Measurements from ENCODE around the gene CYBB. TPM values are rescaled to one million over a fixed set of nuclear protein-coding genes. Genes with fewer than 3 reads are reported as not detected.

The CYBB gene
- total RNA-seq, result 1 to 10 TPM; 7.2 to 7.9 TPM

DNA sequence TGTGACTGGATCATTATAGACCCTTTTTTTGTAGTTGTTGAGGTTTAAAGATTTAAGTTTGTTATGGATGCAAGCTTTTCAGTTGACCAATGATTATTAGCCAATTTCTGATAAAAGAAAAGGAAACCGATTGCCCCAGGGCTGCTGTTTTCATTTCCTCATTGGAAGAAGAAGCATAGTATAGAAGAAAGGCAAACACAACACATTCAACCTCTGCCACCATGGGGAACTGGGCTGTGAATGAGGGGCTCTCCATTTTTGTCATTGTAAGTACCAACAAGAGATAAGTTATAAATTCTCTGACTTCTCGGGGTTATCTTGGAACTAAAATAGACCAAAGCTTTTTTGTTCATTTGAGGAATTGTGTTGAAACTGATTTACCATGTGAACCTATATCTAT lies at the start of gene CYBB:
Gene CYBB (plus strand): TSS at position 203 of the 400 bp plus-strand sequence. CDS start 19 bp downstream, at position 222.
- intact Hi-C loops (cut with DNase I), result no loop called here
- 92% methylated on average over 2 of the region's 2 CpGs for WGBS
- no peak within 1 kb of the TSS for H3K27ac ChIP-seq
- no peaks in the 10 kb centered on the region for H3K9me3 ChIP-seq
- TF ChIP-seq, protein P1, sequence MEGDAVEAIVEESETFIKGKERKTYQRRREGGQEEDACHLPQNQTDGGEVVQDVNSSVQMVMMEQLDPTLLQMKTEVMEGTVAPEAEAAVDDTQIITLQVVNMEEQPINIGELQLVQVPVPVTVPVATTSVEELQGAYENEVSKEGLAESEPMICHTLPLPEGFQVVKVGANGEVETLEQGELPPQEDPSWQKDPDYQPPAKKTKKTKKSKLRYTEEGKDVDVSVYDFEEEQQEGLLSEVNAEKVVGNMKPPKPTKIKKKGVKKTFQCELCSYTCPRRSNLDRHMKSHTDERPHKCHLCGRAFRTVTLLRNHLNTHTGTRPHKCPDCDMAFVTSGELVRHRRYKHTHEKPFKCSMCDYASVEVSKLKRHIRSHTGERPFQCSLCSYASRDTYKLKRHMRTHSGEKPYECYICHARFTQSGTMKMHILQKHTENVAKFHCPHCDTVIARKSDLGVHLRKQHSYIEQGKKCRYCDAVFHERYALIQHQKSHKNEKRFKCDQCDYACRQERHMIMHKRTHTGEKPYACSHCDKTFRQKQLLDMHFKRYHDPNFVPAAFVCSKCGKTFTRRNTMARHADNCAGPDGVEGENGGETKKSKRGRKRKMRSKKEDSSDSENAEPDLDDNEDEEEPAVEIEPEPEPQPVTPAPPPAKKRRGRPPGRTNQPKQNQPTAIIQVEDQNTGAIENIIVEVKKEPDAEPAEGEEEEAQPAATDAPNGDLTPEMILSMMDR (IDR thresholded peaks at IDR 0.05), result no peak
- no peak for TF ChIP-seq POLR2AphosphoS5 (IDR thresholded peaks at IDR 0.05)
- no peak for TF ChIP-seq POLR2A (IDR thresholded peaks at IDR 0.05)
- DNase-seq (ENCODE audit: low spot score), result no peak
- H3K4me1 ChIP-seq (replicated peaks), result no peaks in the 10 kb centered on the region
- no peaks in the 10 kb centered on the region for H3K27me3 ChIP-seq (replicated peaks; ENCODE audit: insufficient read depth)
- H3K36me3 ChIP-seq, result no peaks in the 10 kb centered on the region
- H3K4me3 ChIP-seq, result no peak within 1 kb of the TSS

DNA sequence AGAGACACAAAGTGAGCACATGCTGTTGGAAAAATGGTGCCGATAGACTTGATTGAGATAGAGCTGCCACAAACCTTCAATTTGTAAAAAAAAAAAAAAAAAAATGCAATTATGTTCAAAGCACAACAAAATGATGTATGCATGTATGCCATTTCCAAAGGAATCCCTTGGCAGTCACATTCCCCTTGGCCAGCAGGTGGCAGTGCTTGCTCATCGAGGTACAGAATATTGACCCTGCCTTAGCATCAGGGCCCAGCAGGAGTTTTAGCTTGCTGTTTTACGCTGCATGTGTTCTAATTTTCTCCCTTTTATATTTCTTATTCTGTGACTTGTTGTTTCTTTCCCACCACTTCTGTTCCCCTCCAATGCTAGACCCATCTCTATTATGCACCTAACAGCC lies 34.5 kb upstream of the CYBB start:
- no peaks in the 10 kb centered on the region for H3K4me1 ChIP-seq (replicated peaks)
- intact Hi-C loops (cut with DNase I), result loop anchor here (10.0 kb wide), 1 partner anchor 79 kb away; no protein-coding TSS in a partner anchor
- H3K27ac ChIP-seq, result no peak overlapping the region
- peak; percentile 62 for DNase-seq (ENCODE audit: low spot score)
- WGBS, result 18% methylated on average over 3 of the region's 3 CpGs
- H3K4me3 ChIP-seq, result no peak overlapping the region
- H3K9me3 ChIP-seq, result no peaks in the 10 kb centered on the region
- H3K36me3 ChIP-seq, result no peaks in the 10 kb centered on the region
- TF ChIP-seq POLR2A (IDR thresholded peaks at IDR 0.05) (no peak), POLR2AphosphoS5 (IDR thresholded peaks at IDR 0.05) (peak; percentile 15)
- TF ChIP-seq, protein P1 (IDR thresholded peaks at IDR 0.05), result peak; percentile 36 to 71 (median 63)
- no peaks in the 10 kb centered on the region for H3K27me3 ChIP-seq (replicated peaks; ENCODE audit: insufficient read depth)

DNA sequence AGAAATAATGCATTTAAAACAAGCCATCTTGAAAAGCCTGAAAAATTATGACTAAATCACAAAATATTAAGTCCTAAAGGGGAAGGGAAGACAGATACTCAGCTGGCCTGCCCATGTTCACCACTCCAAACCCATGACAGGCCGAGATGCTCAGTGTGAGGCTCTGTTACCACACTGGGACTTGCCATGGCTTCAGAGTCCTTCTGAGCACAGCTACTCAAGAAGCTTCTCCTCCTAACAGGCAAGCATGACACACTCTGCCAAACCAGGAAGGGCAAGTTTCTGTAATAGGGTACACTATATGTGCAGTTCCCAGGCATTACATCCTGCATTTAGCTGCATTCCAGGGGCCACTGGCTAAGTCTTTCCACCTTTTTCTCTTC lies 34.0 kb upstream of the CYBB start:
- no peaks in the 10 kb centered on the region for H3K4me1 ChIP-seq (replicated peaks)
- intact Hi-C loops (cut with DNase I), result loop anchor here (10.0 kb wide), 1 partner anchor 79 kb away; no protein-coding TSS in a partner anchor
- H3K27me3 ChIP-seq (replicated peaks; ENCODE audit: insufficient read depth), result no peaks in the 10 kb centered on the region
- H3K36me3 ChIP-seq, result no peaks in the 10 kb centered on the region
- no peak overlapping the region for H3K27ac ChIP-seq
- TF ChIP-seq POLR2AphosphoS5 (IDR thresholded peaks at IDR 0.05) (no peak), POLR2A (IDR thresholded peaks at IDR 0.05) (no peak)
- TF ChIP-seq, protein P1 (IDR thresholded peaks at IDR 0.05), result no peak
- no peaks in the 10 kb centered on the region for H3K9me3 ChIP-seq
- H3K4me3 ChIP-seq, result no peak overlapping the region
- no peak for DNase-seq (ENCODE audit: low spot score)
- WGBS, result 69% methylated on average over 1 of the region's 1 CpG

DNA sequence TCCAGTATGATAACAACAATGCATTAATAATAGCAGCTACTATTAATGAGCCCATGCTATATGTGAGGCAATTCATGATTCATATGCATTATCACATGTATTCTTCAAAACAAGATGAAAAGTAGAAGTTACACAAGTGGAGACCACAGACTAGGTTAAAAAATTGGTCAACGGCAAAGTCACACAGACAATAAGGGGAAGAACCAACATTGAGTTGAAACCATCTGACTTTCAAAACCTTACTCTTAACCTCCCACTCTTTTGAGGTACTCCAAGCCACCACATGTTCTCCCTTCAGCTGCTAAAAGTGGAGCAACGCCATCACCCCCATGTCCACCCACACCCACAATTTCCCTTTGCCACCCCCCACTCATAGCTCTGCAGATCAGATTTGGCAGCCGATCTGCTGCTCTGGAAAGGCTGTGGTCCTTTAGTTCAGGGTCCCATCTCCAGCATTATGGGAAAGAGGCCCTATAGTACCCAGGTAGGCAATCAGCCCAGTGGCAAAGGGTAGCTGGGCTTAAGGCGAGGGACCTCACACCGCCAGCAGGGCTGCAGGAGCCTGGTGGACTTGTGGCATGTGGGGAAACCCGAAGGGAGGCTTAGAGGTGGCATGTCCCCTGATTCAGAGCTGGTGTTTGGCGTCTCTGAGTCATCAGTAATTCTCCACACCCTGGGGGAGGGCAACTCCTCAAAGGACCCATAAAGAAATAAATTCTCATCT lies 33.5 kb upstream of the CYBB start:
- Histone ChIP-seq H3K4me1 (replicated peaks) (no peaks in the 10 kb centered on the region), H3K4me3 (no peak overlapping the region), H3K9me3 (no peaks in the 10 kb centered on the region), H3K27me3 (replicated peaks; ENCODE audit: insufficient read depth) (no peaks in the 10 kb centered on the region), H3K36me3 (no peaks in the 10 kb centered on the region), H3K27ac (no peak overlapping the region)
- no peak for TF ChIP-seq POLR2AphosphoS5 (IDR thresholded peaks at IDR 0.05)
- TF ChIP-seq POLR2A (IDR thresholded peaks at IDR 0.05), result no peak
- TF ChIP-seq, protein P1 (IDR thresholded peaks at IDR 0.05), result no peak
- no peak for DNase-seq (ENCODE audit: low spot score)
- intact Hi-C loops (cut with DNase I), result loop anchor here (10.0 kb wide), 1 partner anchor 78 kb away; no protein-coding TSS in a partner anchor
- WGBS, result 89% methylated on average over 7 of the region's 7 CpGs

DNA sequence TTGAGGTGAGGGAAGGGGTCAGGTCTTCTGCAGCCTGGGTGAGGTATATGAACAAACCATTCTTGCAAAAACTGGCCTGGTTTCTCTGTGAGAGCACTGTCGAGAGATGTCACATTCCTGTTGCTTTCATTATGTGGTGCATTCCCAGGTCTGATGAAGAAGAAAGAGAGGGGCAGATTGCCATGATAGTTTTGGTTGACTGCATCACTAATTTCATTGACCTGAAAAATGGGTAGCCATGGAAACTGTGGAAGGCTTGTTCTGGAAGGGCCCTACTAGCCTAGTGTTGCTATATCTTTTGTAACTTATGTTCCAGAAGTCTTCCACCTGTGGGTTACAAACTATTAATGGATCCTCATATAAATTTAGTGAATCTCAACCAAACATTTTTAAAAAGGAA lies 32.9 kb upstream of the CYBB start:
- WGBS, result 93% methylated on average over 1 of the region's 1 CpG
- no peaks in the 10 kb centered on the region for H3K36me3 ChIP-seq
- intact Hi-C loops (cut with DNase I), result loop anchor here (10.0 kb wide), 1 partner anchor 78 kb away; no protein-coding TSS in a partner anchor
- no peak for DNase-seq (ENCODE audit: low spot score)
- no peaks in the 10 kb centered on the region for H3K4me1 ChIP-seq (replicated peaks)
- no peaks in the 10 kb centered on the region for H3K27me3 ChIP-seq (replicated peaks; ENCODE audit: insufficient read depth)
- TF ChIP-seq, protein P1 (IDR thresholded peaks at IDR 0.05), result no peak
- no peak for TF ChIP-seq POLR2A (IDR thresholded peaks at IDR 0.05)
- TF ChIP-seq POLR2AphosphoS5 (IDR thresholded peaks at IDR 0.05), result no peak
- H3K27ac ChIP-seq, result no peak overlapping the region
- no peak overlapping the region for H3K4me3 ChIP-seq
- no peaks in the 10 kb centered on the region for H3K9me3 ChIP-seq
